T-helper 9 cell (primary cell): ENCODE results near the gene HOXB6.

Source experiments
- DNase-seq: peaks from one replicate; pipeline ENCODE4 v3.0.0-alpha.2; 2020

Gene HOXB6

GRCh38 chr17:48551214-48551555 is 53.6 kb downstream of the HOXB6 start:
- DNase-seq, result no peak

- DNase-seq, result no peak
Observed at GRCh38 chr17:48550502-48551213, 54.1 kb downstream of the HOXB6 start.

- no peak for DNase-seq
Observed at GRCh38 chr17:48549914-48550501, 54.8 kb downstream of the HOXB6 start.

GRCh38 chr17:48549281-48549630 is 55.5 kb downstream of the HOXB6 start:
- DNase-seq, result no peak

- no peak for DNase-seq
Observed at GRCh38 chr17:48548523-48549280, 56.1 kb downstream of the HOXB6 start.

- peak; percentile 38 for DNase-seq
Observed at GRCh38 chr17:48547808-48548522, 56.8 kb downstream of the HOXB6 start.

GRCh38 chr17:48546924-48547807 is 57.6 kb downstream of the HOXB6 start:
- DNase-seq, result no peak

GRCh38 chr17:48546137-48546923 is 58.5 kb downstream of the HOXB6 start:
- DNase-seq, result no peak
